SK-N-SH (cell line): ENCODE data around the gene ARAP1. TPM values are rescaled to one million over a fixed set of nuclear protein-coding genes. Genes with fewer than 3 reads are reported as not detected.
A peak's percentile ranks its signal among the peaks of the same experiment; 100 is the strongest.

Experiments used
- CTCF ChIA-PET: fragments of 300-600, 350-600 bp; formaldehyde crosslinking; extraction: SDS; loops from one replicate; lab custom pipeline; 2021; lab: Yijun Ruan, JAX
- POLR2A ChIA-PET: fragments of 350-600 bp; sonication (Branson Sonifier 250); formaldehyde crosslinking; extraction: SDS; loops from one replicate; lab custom pipeline; 2020; ENCODE audit warnings: antibody characterized with exemption, inconsistent platforms; lab: Yijun Ruan, JAX
- DNase-seq: peaks from one replicate; pipeline ENCODE4 v3.0.0; 2012
- H2AFZ ChIP-seq: fragments of 200-600 bp; sonication (generic); 2 replicates; pipeline ENCODE4 v1.8.1; 2016; ENCODE audit warnings: antibody characterized with exemption, mild to moderate bottlenecking, low read depth
- H3F3A ChIP-seq: fragments of 200-600 bp; sonication (generic); replicated peaks from 2 replicates; pipeline ENCODE3; 2016; ENCODE audit warnings: antibody characterized with exemption, mild to moderate bottlenecking; ENCODE audit not compliant: insufficient read depth
- H3K27ac ChIP-seq, 2 experiments: fragments of 200-500 bp in 1 of 2; fragments of 200-600 bp in 1 of 2; sonication (Bioruptor generic) in 1 of 2; sonication (generic), shearing (Covaris generic) in 1 of 2; 2 replicates each; pipeline versions ENCODE4 v1.5.1 to v1.6.1; 2014 to 2016; ENCODE audit warnings: low read depth in 2 of 2, inconsistent platforms in 1 of 2, low read length in 1 of 2, mild to moderate bottlenecking in 1 of 2, mixed read lengths in 1 of 2
- H3K27me3 ChIP-seq: fragments of 200-600 bp; sonication (generic), shearing (Covaris generic); 2 replicates; pipeline ENCODE4 v1.6.1; 2016; ENCODE audit warnings: mixed run types; ENCODE audit not compliant: insufficient read depth
- H3K36me3 ChIP-seq, 2 experiments: fragments of 200-500 bp in 1 of 2; fragments of 200-600 bp in 1 of 2; sonication (Bioruptor generic) in 1 of 2; sonication (generic) in 1 of 2; replicated peaks in 1 of 2; 2 replicates each; pipeline versions ENCODE3 to v1.5.1; 2014 to 2016; ENCODE audit warnings: low read length in 1 of 2, mild to moderate bottlenecking in 1 of 2; ENCODE audit not compliant: insufficient read depth in 2 of 2, control insufficient read depth in 1 of 2
- H3K4me1 ChIP-seq, 2 experiments: fragments of 200-500 bp in 1 of 2; fragments of 200-600 bp in 1 of 2; sonication (Bioruptor generic) in 1 of 2; sonication (generic), shearing (Covaris generic) in 1 of 2; 2 replicates each; pipeline versions ENCODE4 v1.5.1 to v1.6.1; 2014 to 2016; ENCODE audit warnings: low read depth in 1 of 2, low read length in 1 of 2, mixed run types in 1 of 2; ENCODE audit not compliant: insufficient read depth in 2 of 2, control insufficient read depth in 1 of 2
- H3K4me2 ChIP-seq: fragments of 200-600 bp; sonication (generic), shearing (Covaris generic); 2 replicates; pipeline ENCODE4 v1.6.1; 2017; ENCODE audit warnings: mixed run types
- H3K4me3 ChIP-seq, 2 experiments: fragments of 200-500 bp in 1 of 2; fragments of 200-600 bp in 1 of 2; sonication (Bioruptor generic) in 1 of 2; sonication (generic), shearing (Covaris generic) in 1 of 2; 2 replicates each; pipeline versions ENCODE4 v1.5.1 to v1.8.1; 2014 to 2016; ENCODE audit warnings: low read depth in 2 of 2, inconsistent platforms in 1 of 2, low read length in 1 of 2, mild to moderate bottlenecking in 1 of 2, mixed read lengths in 1 of 2, moderate library complexity in 1 of 2
- H3K79me2 ChIP-seq: fragments of 200-600 bp; sonication (generic); 2 replicates; pipeline ENCODE4 v1.8.1; 2017; ENCODE audit warnings: mild to moderate bottlenecking; ENCODE audit not compliant: insufficient read depth
- H3K9ac ChIP-seq: fragments of 200-600 bp; sonication (generic); 2 replicates; pipeline ENCODE4 v1.6.1; 2017; ENCODE audit warnings: mixed run types
- H3K9me2 ChIP-seq: fragments of 200-600 bp; sonication (generic); 2 replicates; pipeline ENCODE4 v1.6.1; 2017; ENCODE audit warnings: mixed run types
- H3K9me3 ChIP-seq: fragments of 200-600 bp; sonication (generic); 2 replicates; pipeline ENCODE4 v1.6.1; 2017; ENCODE audit warnings: mixed run types, mild to moderate bottlenecking, moderate library complexity
- H4K20me1 ChIP-seq: fragments of 200-600 bp; sonication (generic); 2 replicates; pipeline ENCODE4 v1.6.1; 2017; ENCODE audit warnings: mild to moderate bottlenecking, mixed run types; ENCODE audit not compliant: insufficient read depth
- CHD2 ChIP-seq: fragments of 150-350 bp; IDR thresholded peaks from 2 replicates; pipeline ENCODE4 v1.6.1; 2018; ENCODE audit warnings: low read length; ENCODE audit not compliant: partially characterized antibody
- ELF1 ChIP-seq: IDR thresholded peaks from 2 replicates; pipeline ENCODE4 v1.4.0; 2012
- EP300 ChIP-seq, 2 experiments: IDR thresholded peaks; 2 replicates each; pipeline versions ENCODE4 v1.4.0 to v1.6.1; 2012; ENCODE audit warnings: borderline replicate concordance in 1 of 2, low read depth in 1 of 2, low read length in 1 of 2
- FOSL2 ChIP-seq: IDR thresholded peaks from 2 replicates; pipeline ENCODE4 v1.4.0; 2012; ENCODE audit warnings: low read depth, mild to moderate bottlenecking, moderate library complexity, borderline replicate concordance
- FOXJ3 ChIP-seq: sonication (generic); formaldehyde crosslinking; IDR thresholded peaks from 2 replicates; pipeline ENCODE4 v1.5.1; 2020; ENCODE audit warnings: mild to moderate bottlenecking, missing genetic modification reagents
- GABPA ChIP-seq: IDR thresholded peaks from 2 replicates; pipeline ENCODE4 v1.4.0; 2012; ENCODE audit warnings: low read depth, mild to moderate bottlenecking
- JUND ChIP-seq: IDR thresholded peaks from 2 replicates; pipeline ENCODE4 v1.4.0; 2012
- MXI1 ChIP-seq: IDR thresholded peaks from 2 replicates; pipeline ENCODE4 v1.6.1; 2012; ENCODE audit warnings: mild to moderate bottlenecking, low read depth, low read length, improper control_type of control experiment
- NFIC ChIP-seq: IDR thresholded peaks from 2 replicates; pipeline ENCODE4 v1.4.0; 2012; ENCODE audit warnings: borderline replicate concordance
- PBX3 ChIP-seq: IDR thresholded peaks from 2 replicates; pipeline ENCODE4; 2012
- POLR2AphosphoS5 ChIP-seq: IDR thresholded peaks from 2 replicates; pipeline ENCODE4 v1.6.1; 2012; ENCODE audit warnings: low read depth, low read length
- RAD21 ChIP-seq: IDR thresholded peaks from 2 replicates; pipeline ENCODE4 v1.6.1; 2012; ENCODE audit warnings: mild to moderate bottlenecking, low read length
- RCOR1 ChIP-seq: fragments of 150-350 bp; IDR thresholded peaks from 2 replicates; pipeline ENCODE4 v1.6.1; 2017; ENCODE audit warnings: antibody characterized with exemption, low read length
- REST ChIP-seq: IDR thresholded peaks from 2 replicates; pipeline ENCODE4 v1.6.1; 2012; ENCODE audit warnings: mild to moderate bottlenecking, low read depth, low read length, moderate library complexity
- SIN3A ChIP-seq: IDR thresholded peaks from 2 replicates; pipeline ENCODE4 v1.6.1; 2012; ENCODE audit warnings: low read depth, mild to moderate bottlenecking, low read length, moderate library complexity, borderline replicate concordance
- TCF12 ChIP-seq: IDR thresholded peaks from 2 replicates; pipeline ENCODE4 v1.4.0; 2012
- TEAD4 ChIP-seq: IDR thresholded peaks from 2 replicates; pipeline ENCODE4 v1.4.0; 2012; ENCODE audit warnings: mild to moderate bottlenecking, borderline replicate concordance; ENCODE audit not compliant: insufficient read depth
- USF1 ChIP-seq: IDR thresholded peaks from 2 replicates; pipeline ENCODE4 v1.4.0; 2012; ENCODE audit warnings: low read depth, borderline replicate concordance
- ZBTB33 ChIP-seq: IDR thresholded peaks from 2 replicates; pipeline ENCODE4 v1.4.0; 2012; ENCODE audit warnings: low read depth, borderline replicate concordance
- WGBS: methylation state at CpG from one replicate; pipeline ENCODE4 v1.1.6; 2017; ENCODE audit warnings: low lambda C conversion rate; 5-methylcytosine and 5-hydroxymethylcytosine counted together
- polyA plus RNA-seq, 3 experiments: library from polyadenylated mRNA; depleted of rRNA; stranded (reverse); fragments of >200 nt; gene quantifications; 2 replicates each; pipeline ENCODE4 v1.2.3, GENCODE V29; 2012

Gene ARAP1
- polyA plus RNA-seq, 1 of the 3 experiments (the other 2 are of a cell fraction): 56.6 TPM

- WGBS: 18% methylated on average over 5 of the region's 5 CpGs
- ChIA-PET POLR2A (interaction anchor here (0.5 kb wide), 1 partner anchor 502 kb away, joined by 3 read pairs; no protein-coding TSS in a partner anchor), CTCF (interaction anchor here (0.6 to 2.0 kb wide), 6 partner anchors 9 to 89 kb away, joined by 3 to 14 read pairs (median 4); no protein-coding TSS in a partner anchor)
Measured at GRCh38 chr11:72773291-72773690, 21.1 kb upstream of the ARAP1 start.

More at GRCh38 chr11:72773291-72773690, 21.1 kb upstream of the ARAP1 start:
- Histone ChIP-seq H4K20me1 (no peaks in the 10 kb centered on the region), H3F3A (peaks cover 3% of the 10 kb centered on the region), H3K4me3 (no peak overlapping the region), H3K9me3 (no peaks in the 10 kb centered on the region), H3K27ac (peak overlapping the region; percentile 52 to 90; a peak in 3 of 4 replicates), H3K27me3 (no peaks in the 10 kb centered on the region), H3K4me2 (peak overlapping the region; percentile 57; the same call in 1 of the 2 replicates), H3K9me2 (no peaks in the 10 kb centered on the region), H3K79me2 (no peaks in the 10 kb centered on the region), H3K36me3 (no peaks in the 10 kb centered on the region), H3K4me1 (peaks cover 26 to 66% of the 10 kb centered on the region in 2 experiments), H3K9ac (no peak overlapping the region), H2AFZ (no peak overlapping the region)
- peak; percentile 87 for DNase-seq
- TF ChIP-seq SIN3A: peak; percentile 57; the same call in 1 of the 2 replicates
- peak; percentile 81 for TF ChIP-seq USF1
- TF ChIP-seq ZBTB33: no peak
- peak; percentile 82 for TF ChIP-seq FOXJ3
- peak; percentile 39; the same call in 1 of the 2 replicates for TF ChIP-seq NFIC
- TF ChIP-seq EP300 (IDR thresholded peaks at IDR 0.05; ENCODE audit: borderline replicate concordance in 1 of 2, low read depth in 1 of 2, low read length in 1 of 2): peak in 1 of 2 experiments; percentile 81; a peak in 2 of 4 replicates
- no peak for TF ChIP-seq REST
- no peak for TF ChIP-seq TEAD4
- TF ChIP-seq RCOR1: peak; percentile 60; the same call in 1 of the 2 replicates
- TF ChIP-seq JUND: no peak; the same call in 1 of the 2 replicates
- peak; percentile 30 for TF ChIP-seq CHD2
- no peak for TF ChIP-seq GABPA
- TF ChIP-seq ELF1: no peak
- peak; percentile 18; the same call in 1 of the 2 replicates for TF ChIP-seq RAD21
- TF ChIP-seq POLR2AphosphoS5: no peak
- TF ChIP-seq TCF12: peak; percentile 57
- TF ChIP-seq FOSL2: peak; percentile 51; the same call in 1 of the 2 replicates
- peak; percentile 22; the same call in 1 of the 2 replicates for TF ChIP-seq PBX3
- TF ChIP-seq MXI1: peak; percentile 87
